ENCODE results near the gene EHBP1L1. TPM values are rescaled to one million over a fixed set of nuclear protein-coding genes. Genes with fewer than 3 reads are reported as not detected.

Gene EHBP1L1
- total and polyA plus RNA-seq, 2 of the 8 experiments (the other 6 are each of a cell fraction or from before 2014, with no cell fraction given), result 4.3 to 6.6 TPM

DNA sequence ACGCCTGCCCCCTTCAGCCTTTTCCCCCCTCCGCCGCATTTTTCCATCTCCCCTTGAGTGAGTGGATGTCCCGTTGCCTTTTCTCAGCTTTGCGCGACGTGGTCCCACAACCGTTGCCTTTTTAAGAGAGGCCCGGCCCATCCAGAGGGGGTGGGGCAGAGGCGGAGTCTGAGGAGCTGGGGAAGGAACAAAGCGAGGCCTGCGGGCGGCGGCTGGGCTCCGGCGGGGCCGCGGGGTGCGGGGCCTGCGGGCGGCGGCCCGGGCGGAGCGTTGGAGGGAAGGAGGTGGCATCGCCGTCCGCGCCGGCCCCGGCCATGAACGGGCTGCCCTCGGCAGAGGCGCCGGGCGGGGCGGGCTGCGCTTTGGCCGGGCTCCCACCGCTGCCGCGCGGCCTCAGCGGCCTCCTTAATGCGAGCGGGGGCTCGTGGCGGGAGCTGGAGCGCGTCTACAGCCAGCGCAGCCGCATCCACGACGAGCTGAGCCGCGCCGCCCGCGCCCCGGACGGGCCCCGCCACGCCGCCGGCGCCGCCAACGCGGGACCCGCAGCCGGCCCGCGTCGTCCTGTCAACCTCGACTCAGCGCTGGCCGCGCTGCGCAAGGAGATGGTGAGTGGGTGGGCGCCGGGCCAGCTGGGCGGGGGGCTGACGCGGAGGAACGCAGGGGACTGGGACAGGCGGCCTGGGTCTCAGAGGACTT, 3.3 kb upstream of the EHBP1L1 start, which contains the start of gene FAM89B (continued):
- no peak for TF ChIP-seq CBX8 (IDR thresholded peaks at IDR 0.05; ENCODE audit: borderline replicate concordance, low read depth, low read length)
- TF ChIP-seq GABPA (IDR thresholded peaks at IDR 0.05; ENCODE audit: borderline replicate concordance, insufficient read depth, low read length), result no peak
